ENCODE data around the gene GPR37L1. TPM values are rescaled to one million over a fixed set of nuclear protein-coding genes. Genes with fewer than 3 reads are reported as not detected.
"Not testable (repeated sequence)": the region's sequence is repeated elsewhere in the genome, so short reads cannot be mapped to it uniquely, and the experiment has no call there.

GPR37L1 gene
- total RNA-seq, 2 donors from 2014 or later = 0.09 to 0.28 TPM

GRCh38 chr1:202140833-202141232 lies 18.1 kb downstream of the GPR37L1 start:
- no peak overlapping the region for H3K27ac ChIP-seq
- H3K36me3 ChIP-seq = no peaks in the 10 kb centered on the region
- H3K4me1 ChIP-seq (replicated peaks) = peaks cover 5% of the 10 kb centered on the region
- H3K27me3 ChIP-seq (replicated peaks; ENCODE audit: insufficient read depth) = no peaks in the 10 kb centered on the region
- DNase-seq (ENCODE audit: low spot score) = no peak
- intact Hi-C loops (cut with DNase I) = no loop called here
- H3K4me3 ChIP-seq = no peak overlapping the region
- WGBS = 86% methylated on average over 4 of the region's 4 CpGs
- no peak for TF ChIP-seq POLR2AphosphoS5 (IDR thresholded peaks at IDR 0.05)
- no peak for TF ChIP-seq POLR2A (IDR thresholded peaks at IDR 0.05)
- no peak for TF ChIP-seq CTCF (IDR thresholded peaks at IDR 0.05)
- H3K9me3 ChIP-seq = no peaks in the 10 kb centered on the region

- H3K27me3 ChIP-seq (replicated peaks; ENCODE audit: insufficient read depth); DNase-seq (ENCODE audit: low spot score); intact Hi-C loops (cut with DNase I); H3K27ac ChIP-seq; H3K36me3 ChIP-seq; H3K4me1 ChIP-seq (replicated peaks); H3K9me3 ChIP-seq; H3K4me3 ChIP-seq: not testable (repeated sequence)
- 100% methylated on average over 3 of the region's 3 CpGs for WGBS
These were observed 18.8 kb downstream of the GPR37L1 start for GRCh38 chr1:202141468-202141867.

GRCh38 chr1:202143011-202143767 lies 20.5 kb downstream of the GPR37L1 start:
- Histone ChIP-seq H3K36me3 (no peaks in the 10 kb centered on the region), H3K27me3 (replicated peaks; ENCODE audit: insufficient read depth) (no peaks in the 10 kb centered on the region), H3K4me1 (replicated peaks) (peaks cover 5% of the 10 kb centered on the region), H3K4me3 (peak overlapping the region; percentile 77 to 96), H3K9me3 (no peaks in the 10 kb centered on the region), H3K27ac (peak overlapping the region; percentile 84 to 85)
- DNase-seq (ENCODE audit: low spot score) = no peak
- intact Hi-C loops (cut with DNase I) = no loop called here
- no peak for TF ChIP-seq POLR2AphosphoS5 (IDR thresholded peaks at IDR 0.05)
- no peak for TF ChIP-seq POLR2A (IDR thresholded peaks at IDR 0.05)
- TF ChIP-seq CTCF (IDR thresholded peaks at IDR 0.05) = no peak
- 8% methylated on average over 17 of the region's 17 CpGs for WGBS

- WGBS = 0% methylated on average over 49 of the region's 58 CpGs
- no peak for TF ChIP-seq CTCF (IDR thresholded peaks at IDR 0.05)
- no peak for TF ChIP-seq POLR2AphosphoS5 (IDR thresholded peaks at IDR 0.05)
- no peak for TF ChIP-seq POLR2A (IDR thresholded peaks at IDR 0.05)
- no peaks in the 10 kb centered on the region for H3K36me3 ChIP-seq
- intact Hi-C loops (cut with DNase I) = no loop called here
- H3K9me3 ChIP-seq = no peaks in the 10 kb centered on the region
- peak overlapping the region; percentile 77 to 96 for H3K4me3 ChIP-seq
- H3K27ac ChIP-seq = peak overlapping the region; percentile 84 to 85
- no peak for DNase-seq (ENCODE audit: low spot score)
- H3K27me3 ChIP-seq (replicated peaks; ENCODE audit: insufficient read depth) = no peaks in the 10 kb centered on the region
- peaks cover 5% of the 10 kb centered on the region for H3K4me1 ChIP-seq (replicated peaks)
These were observed 21.2 kb downstream of the GPR37L1 start for GRCh38 chr1:202143768-202144401.

- peak within 1 kb of the TSS; percentile 84 to 85 for H3K27ac ChIP-seq
- DNase-seq (ENCODE audit: low spot score) = peak; percentile 66
- peak within 1 kb of the TSS; percentile 77 to 96 for H3K4me3 ChIP-seq
- TF ChIP-seq POLR2AphosphoS5 (IDR thresholded peaks at IDR 0.05) (no peak), POLR2A (IDR thresholded peaks at IDR 0.05) (peak; percentile 55), CTCF (IDR thresholded peaks at IDR 0.05) (no peak)
- under 1% methylated on average over 68 of the region's 82 CpGs for WGBS
- intact Hi-C loops (cut with DNase I) = no loop called here
- H3K4me1 ChIP-seq (replicated peaks) = peaks cover 5% of the 10 kb centered on the region
- no peaks in the 10 kb centered on the region for H3K9me3 ChIP-seq
- H3K27me3 ChIP-seq (replicated peaks; ENCODE audit: insufficient read depth) = no peaks in the 10 kb centered on the region
- H3K36me3 ChIP-seq = no peaks in the 10 kb centered on the region
These were observed 21.8 kb downstream of the GPR37L1 start, which contains the start of gene ARL8A for GRCh38 chr1:202144402-202145067. ARL8A (minus strand) TSS chr1:202144737; CDS start chr1:202144572, 165 bp downstream.
